WTC11 (cell line): ENCODE data around the gene TFEC. TPM values are rescaled to one million over a fixed set of nuclear protein-coding genes. Genes with fewer than 3 reads are reported as not detected.

Experiments used
- ATAC-seq: fragments of 200-7000 bp; cut with Tn5 transposase; 2 replicates; pipeline ENCODE4 v1.10.0; 2021; ENCODE audit warnings: mild to moderate bottlenecking, moderate library complexity
- CTCF ChIA-PET: fragments of 300-600 bp; sonication (Branson Sonifier 250); formaldehyde crosslinking; loops from one replicate; lab custom pipeline; 2021; ENCODE audit warnings: antibody characterized with exemption; lab: Charles Lee
- POLR2A ChIA-PET: fragments of 350-600 bp; sonication (Branson Sonifier 250); formaldehyde crosslinking; loops from one replicate; lab custom pipeline; 2021; ENCODE audit warnings: antibody characterized with exemption; lab: Charles Lee
- DNase-seq: peaks from one replicate; pipeline ENCODE4 v3.0.0; 2021; ENCODE audit warnings: low spot score
- H3K27ac Mint-ChIP-seq: 2 replicates; pipeline ENCODE4 v1.8.0; 2021; ENCODE audit warnings: mixed read lengths
- H3K27me3 Mint-ChIP-seq: 2 replicates; pipeline ENCODE4 v1.8.0; 2021; ENCODE audit warnings: low read depth, mild to moderate bottlenecking, moderate library complexity, mixed read lengths
- H3K36me3 Mint-ChIP-seq: 2 replicates; pipeline ENCODE4 v1.8.0; 2021; ENCODE audit warnings: mixed read lengths
- H3K4me1 Mint-ChIP-seq: 2 replicates; pipeline ENCODE4 v1.8.0; 2022; ENCODE audit warnings: mixed read lengths
- H3K4me3 Mint-ChIP-seq: 2 replicates; pipeline ENCODE4 v1.8.0; 2021; ENCODE audit warnings: mild to moderate bottlenecking, moderate library complexity, mixed read lengths
- H3K9me3 Mint-ChIP-seq: 2 replicates; pipeline ENCODE4 v1.8.0; 2021; ENCODE audit warnings: mixed read lengths
- ARID4B ChIP-seq: sonication (generic); formaldehyde crosslinking; IDR thresholded peaks from 2 replicates; pipeline ENCODE4 v1.8.0; 2023; ENCODE audit warnings: missing genetic modification reagents, mild to moderate bottlenecking, borderline replicate concordance
- ATF3 ChIP-seq: sonication (generic); formaldehyde crosslinking; conservative IDR thresholded peaks from 2 replicates; pipeline ENCODE4 v1.8.1; 2022; ENCODE audit warnings: mild to moderate bottlenecking, missing genetic modification reagents
- CREM ChIP-seq: sonication (generic); formaldehyde crosslinking; IDR thresholded peaks from 2 replicates; pipeline ENCODE4 v1.8.1; 2022; ENCODE audit warnings: mild to moderate bottlenecking, missing genetic modification reagents, moderate library complexity
- E2F1 ChIP-seq: sonication (generic); formaldehyde crosslinking; IDR thresholded peaks from 2 replicates; pipeline ENCODE4 v1.8.0; 2022; ENCODE audit warnings: mild to moderate bottlenecking, missing genetic modification reagents
- FOXP1 ChIP-seq: sonication (generic); formaldehyde crosslinking; IDR thresholded peaks from 2 replicates; pipeline ENCODE4 v1.8.0; 2022; ENCODE audit warnings: missing genetic modification reagents, mild to moderate bottlenecking, moderate library complexity, borderline replicate concordance
- FOXP4 ChIP-seq: sonication (generic); formaldehyde crosslinking; IDR thresholded peaks from 2 replicates; pipeline ENCODE4 v1.8.0; 2022; ENCODE audit warnings: mild to moderate bottlenecking, missing genetic modification reagents
- GTF2I ChIP-seq: fragments of 250-450 bp; sonication (Bioruptor Pico); conservative IDR thresholded peaks from 2 replicates; pipeline ENCODE4 v1.4.0; 2021; ENCODE audit warnings: mild to moderate bottlenecking
- RORB ChIP-seq: fragments of 250-450 bp; sonication (Bioruptor Pico); IDR thresholded peaks from 2 replicates; pipeline ENCODE4 v1.9.0; 2021; ENCODE audit warnings: mild to moderate bottlenecking
- TP53 ChIP-seq: sonication (generic); formaldehyde crosslinking; IDR thresholded peaks from 2 replicates; pipeline ENCODE4 v1.8.1; 2023; ENCODE audit warnings: mild to moderate bottlenecking, missing genetic modification reagents
- ZBTB21 ChIP-seq: sonication (generic); formaldehyde crosslinking; IDR thresholded peaks from 2 replicates; pipeline ENCODE4 v1.8.1; 2023; ENCODE audit warnings: mild to moderate bottlenecking, missing genetic modification reagents, borderline replicate concordance
- ZMAT4 ChIP-seq: fragments of 250-450 bp; sonication (Bioruptor Pico); IDR thresholded peaks from 2 replicates; pipeline ENCODE4 v1.9.0; 2021; ENCODE audit warnings: mild to moderate bottlenecking
- ZNF263 ChIP-seq: sonication (generic); formaldehyde crosslinking; IDR thresholded peaks from 2 replicates; pipeline ENCODE4 v1.8.1; 2022; ENCODE audit warnings: low read depth, mild to moderate bottlenecking, moderate library complexity, missing genetic modification reagents
- ZNF396 ChIP-seq: fragments of 250-450 bp; sonication (Bioruptor Pico); IDR thresholded peaks from 2 replicates; pipeline ENCODE4 v1.8.0; 2021; ENCODE audit warnings: mild to moderate bottlenecking, moderate library complexity, borderline replicate concordance
- total RNA-seq: library from RNA; stranded (reverse); gene quantifications from 3 replicates; pipeline ENCODE4 v1.2.3, GENCODE V29; 2021
- TF ChIP-seq, protein P1 (sequence below): sonication (generic); formaldehyde crosslinking; IDR thresholded peaks from 2 replicates; pipeline ENCODE4 v1.8.1; 2023; ENCODE audit warnings: mild to moderate bottlenecking, missing genetic modification reagents, borderline replicate concordance
- TF ChIP-seq, protein P2 (sequence below): sonication (generic); formaldehyde crosslinking; IDR thresholded peaks from 2 replicates; pipeline ENCODE4 v1.8.0; 2022; ENCODE audit warnings: mild to moderate bottlenecking, missing genetic modification reagents
- TF ChIP-seq, protein P3 (sequence below): sonication (generic); formaldehyde crosslinking; IDR thresholded peaks from 2 replicates; pipeline ENCODE4 v1.8.1; 2022; ENCODE audit warnings: mild to moderate bottlenecking, moderate library complexity, missing genetic modification reagents

The TFEC gene
- total RNA-seq, 1 experiment from 2014 or later = 0.17 TPM

- no peak for TF ChIP-seq RORB
- TF ChIP-seq, protein P1, sequence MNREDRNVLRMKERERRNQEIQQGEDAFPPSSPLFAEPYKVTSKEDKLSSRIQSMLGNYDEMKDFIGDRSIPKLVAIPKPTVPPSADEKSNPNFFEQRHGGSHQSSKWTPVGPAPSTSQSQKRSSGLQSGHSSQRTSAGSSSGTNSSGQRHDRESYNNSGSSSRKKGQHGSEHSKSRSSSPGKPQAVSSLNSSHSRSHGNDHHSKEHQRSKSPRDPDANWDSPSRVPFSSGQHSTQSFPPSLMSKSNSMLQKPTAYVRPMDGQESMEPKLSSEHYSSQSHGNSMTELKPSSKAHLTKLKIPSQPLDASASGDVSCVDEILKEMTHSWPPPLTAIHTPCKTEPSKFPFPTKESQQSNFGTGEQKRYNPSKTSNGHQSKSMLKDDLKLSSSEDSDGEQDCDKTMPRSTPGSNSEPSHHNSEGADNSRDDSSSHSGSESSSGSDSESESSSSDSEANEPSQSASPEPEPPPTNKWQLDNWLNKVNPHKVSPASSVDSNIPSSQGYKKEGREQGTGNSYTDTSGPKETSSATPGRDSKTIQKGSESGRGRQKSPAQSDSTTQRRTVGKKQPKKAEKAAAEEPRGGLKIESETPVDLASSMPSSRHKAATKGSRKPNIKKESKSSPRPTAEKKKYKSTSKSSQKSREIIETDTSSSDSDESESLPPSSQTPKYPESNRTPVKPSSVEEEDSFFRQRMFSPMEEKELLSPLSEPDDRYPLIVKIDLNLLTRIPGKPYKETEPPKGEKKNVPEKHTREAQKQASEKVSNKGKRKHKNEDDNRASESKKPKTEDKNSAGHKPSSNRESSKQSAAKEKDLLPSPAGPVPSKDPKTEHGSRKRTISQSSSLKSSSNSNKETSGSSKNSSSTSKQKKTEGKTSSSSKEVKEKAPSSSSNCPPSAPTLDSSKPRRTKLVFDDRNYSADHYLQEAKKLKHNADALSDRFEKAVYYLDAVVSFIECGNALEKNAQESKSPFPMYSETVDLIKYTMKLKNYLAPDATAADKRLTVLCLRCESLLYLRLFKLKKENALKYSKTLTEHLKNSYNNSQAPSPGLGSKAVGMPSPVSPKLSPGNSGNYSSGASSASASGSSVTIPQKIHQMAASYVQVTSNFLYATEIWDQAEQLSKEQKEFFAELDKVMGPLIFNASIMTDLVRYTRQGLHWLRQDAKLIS = no peak
- no peak for TF ChIP-seq E2F1 (CRISPR knock-in tag)
- no peak for TF ChIP-seq ARID4B (CRISPR knock-in tag)
- TF ChIP-seq, all 79 proteins: peak for 0
Observed at GRCh38 chr7:115940460-115941060, 90.0 kb downstream of the TFEC start (continued).

GRCh38 chr7:115937960-115938359 is 92.6 kb downstream of the TFEC start:
- no peak overlapping the region for H3K4me3 Mint-ChIP-seq
- POLR2A ChIA-PET = no interaction called here
- H3K4me1 Mint-ChIP-seq = peaks cover 3% of the 10 kb centered on the region; the same call in 1 of the 2 replicates
- no peak overlapping the region for H3K27ac Mint-ChIP-seq
- ATAC-seq = no peak
- no peaks in the 10 kb centered on the region for H3K36me3 Mint-ChIP-seq
- H3K9me3 Mint-ChIP-seq = no peaks in the 10 kb centered on the region
- CTCF ChIA-PET = no interaction called here
- H3K27me3 Mint-ChIP-seq = no peaks in the 10 kb centered on the region
- no peak for DNase-seq
- TF ChIP-seq, protein P1 = no peak
- TF ChIP-seq, protein P2, sequence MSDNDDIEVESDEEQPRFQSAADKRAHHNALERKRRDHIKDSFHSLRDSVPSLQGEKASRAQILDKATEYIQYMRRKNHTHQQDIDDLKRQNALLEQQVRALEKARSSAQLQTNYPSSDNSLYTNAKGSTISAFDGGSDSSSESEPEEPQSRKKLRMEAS = no peak
- TF ChIP-seq CREM (CRISPR knock-in tag) = no peak
- TF ChIP-seq ZNF263 (CRISPR knock-in tag) = no peak
- no peak for TF ChIP-seq ZBTB21 (CRISPR knock-in tag)
- no peak for TF ChIP-seq ZMAT4 (CRISPR knock-in tag)
- TF ChIP-seq FOXP4 (CRISPR knock-in tag) = no peak
- TF ChIP-seq GTF2I = no peak
- no peak for TF ChIP-seq ATF3
- TF ChIP-seq FOXP1 (CRISPR knock-in tag) = no peak
- TF ChIP-seq, protein P3, sequence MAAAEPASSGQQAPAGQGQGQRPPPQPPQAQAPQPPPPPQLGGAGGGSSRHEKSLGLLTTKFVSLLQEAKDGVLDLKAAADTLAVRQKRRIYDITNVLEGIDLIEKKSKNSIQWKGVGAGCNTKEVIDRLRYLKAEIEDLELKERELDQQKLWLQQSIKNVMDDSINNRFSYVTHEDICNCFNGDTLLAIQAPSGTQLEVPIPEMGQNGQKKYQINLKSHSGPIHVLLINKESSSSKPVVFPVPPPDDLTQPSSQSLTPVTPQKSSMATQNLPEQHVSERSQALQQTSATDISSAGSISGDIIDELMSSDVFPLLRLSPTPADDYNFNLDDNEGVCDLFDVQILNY = no peak
- no peak for TF ChIP-seq TP53 (CRISPR knock-in tag)
- TF ChIP-seq ZNF396 (CRISPR knock-in tag) = no peak
